Hepatic stellate cell (primary cell): Measurements from ENCODE around the gene F7.
"Not testable (repeated sequence)": the region's sequence is repeated elsewhere in the genome, so short reads cannot be mapped to it uniquely, and the experiment has no call there.

ENCODE experiments used
- DNase-seq: peaks from one replicate; pipeline ENCODE4 v3.0.0; 2011; ENCODE audit warnings: low spot score

The F7 gene

DNA sequence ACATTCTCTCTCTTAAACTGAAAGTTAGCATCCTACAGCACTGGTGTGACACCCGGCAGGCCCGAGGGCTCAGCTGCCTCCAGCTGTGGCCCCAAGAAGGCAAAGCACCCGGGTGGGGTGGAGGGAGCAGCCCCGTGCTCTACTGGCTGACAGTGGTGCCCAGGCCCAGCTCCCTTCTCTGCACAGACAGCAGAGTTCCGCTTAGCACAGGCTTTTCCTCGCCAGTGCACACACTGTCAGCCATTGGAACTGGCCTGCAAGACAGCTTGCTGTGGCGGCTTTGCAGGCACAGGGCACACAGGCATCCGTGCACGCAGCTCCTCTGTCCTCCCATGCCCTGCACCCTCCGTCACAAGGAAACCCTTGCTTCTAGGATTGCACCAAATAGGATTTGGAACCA, 3.3 kb upstream of the F7 start:
- not testable (repeated sequence) for DNase-seq

DNA sequence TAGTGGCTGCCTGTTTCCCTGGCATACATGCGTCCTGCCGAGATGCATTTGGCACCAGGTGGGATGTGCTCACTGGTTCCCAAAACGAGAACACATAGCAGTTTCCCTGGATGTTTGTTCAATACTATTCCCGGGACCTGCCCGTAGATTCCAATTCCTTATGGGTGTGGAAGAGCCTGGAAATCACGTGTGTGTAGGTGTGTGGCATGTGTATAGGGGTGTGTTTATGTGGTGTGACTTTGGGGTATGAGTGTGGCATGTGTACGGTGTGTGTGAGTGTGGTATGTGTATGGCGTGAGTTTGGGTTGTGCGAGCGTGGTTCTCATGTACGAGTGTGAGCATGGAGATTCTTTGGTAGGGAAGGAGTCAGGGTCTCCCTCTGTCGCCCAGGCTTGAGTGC, 2.9 kb upstream of the F7 start:
- no peak for DNase-seq

DNA sequence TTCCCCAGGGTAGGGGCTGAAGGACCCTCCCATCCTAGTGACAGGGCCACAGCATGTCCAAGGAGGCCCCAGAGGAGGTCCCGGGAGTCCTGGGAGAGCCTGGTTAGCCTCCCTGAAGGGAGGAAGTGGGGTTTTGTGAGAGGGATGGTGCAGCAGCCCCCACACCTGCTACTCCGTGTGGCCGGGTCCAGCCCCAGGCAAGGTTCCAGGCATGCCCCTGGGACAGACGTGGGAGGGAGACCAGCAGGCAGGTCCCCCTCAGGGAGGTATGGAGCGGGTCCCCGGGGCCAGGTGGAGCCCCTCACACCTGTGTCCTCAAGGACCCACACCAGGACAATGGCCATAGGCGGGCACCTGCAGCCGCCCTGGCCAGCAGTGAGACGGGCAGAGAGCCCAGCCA, 1.9 kb upstream of the F7 start:
- DNase-seq = no peak

DNA sequence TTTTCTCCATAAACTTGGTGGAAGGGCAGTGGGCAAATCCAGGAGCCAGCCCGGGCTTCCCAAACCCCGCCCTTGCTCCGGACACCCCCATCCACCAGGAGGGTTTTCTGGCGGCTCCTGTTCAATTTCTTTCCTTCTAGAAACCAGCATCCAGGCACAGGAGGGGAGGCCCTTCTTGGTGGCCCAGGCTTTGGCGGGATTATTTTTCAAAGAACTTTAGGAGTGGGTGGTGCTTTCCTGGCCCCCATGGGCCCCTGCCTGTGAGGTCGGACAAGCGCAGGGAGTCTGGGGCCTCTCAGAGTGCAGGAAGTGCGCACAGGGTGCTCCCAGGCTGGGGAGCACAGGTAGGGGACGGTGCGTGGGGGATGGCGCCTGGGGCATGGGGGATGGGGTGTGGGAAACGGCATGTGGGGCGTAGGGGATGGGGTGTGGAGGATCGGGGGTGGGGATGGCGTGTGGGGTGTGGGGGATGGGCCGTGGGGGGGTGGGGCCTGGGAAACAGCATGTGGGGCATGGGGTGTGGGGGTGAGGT, 396 bp downstream of the F7 start:
- DNase-seq = no peak

DNA sequence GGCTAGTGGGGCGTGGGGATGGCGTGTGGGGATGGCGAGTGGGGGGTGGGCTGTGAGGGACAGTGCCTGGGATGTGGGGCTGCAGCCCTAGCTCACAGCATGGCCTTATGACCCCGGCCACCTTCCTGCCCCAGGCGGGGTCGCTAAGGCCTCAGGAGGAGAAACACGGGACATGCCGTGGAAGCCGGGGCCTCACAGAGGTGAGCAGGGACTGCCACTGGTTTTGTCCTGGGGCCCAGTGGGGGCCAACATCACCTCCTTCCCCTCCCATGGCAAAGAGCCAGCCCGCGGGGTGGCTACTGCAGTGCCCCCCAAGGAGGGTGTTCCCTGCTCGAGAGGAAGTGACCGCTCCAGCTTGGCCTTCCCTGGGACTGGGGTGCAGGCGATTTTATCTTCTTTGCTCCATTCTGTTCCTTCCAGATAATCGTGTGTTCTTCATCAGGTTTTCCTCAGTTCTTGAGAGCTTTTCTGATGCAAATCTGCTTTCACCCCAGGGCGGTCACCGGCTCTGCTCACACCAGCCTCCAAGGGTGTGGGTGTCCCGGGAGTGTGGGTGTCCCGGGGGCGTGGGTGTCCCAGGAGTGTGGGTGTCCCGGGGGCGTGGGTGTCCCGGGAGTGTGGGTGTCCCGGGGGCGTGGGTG, 1.2 kb downstream of the F7 start:
- no peak for DNase-seq

DNA sequence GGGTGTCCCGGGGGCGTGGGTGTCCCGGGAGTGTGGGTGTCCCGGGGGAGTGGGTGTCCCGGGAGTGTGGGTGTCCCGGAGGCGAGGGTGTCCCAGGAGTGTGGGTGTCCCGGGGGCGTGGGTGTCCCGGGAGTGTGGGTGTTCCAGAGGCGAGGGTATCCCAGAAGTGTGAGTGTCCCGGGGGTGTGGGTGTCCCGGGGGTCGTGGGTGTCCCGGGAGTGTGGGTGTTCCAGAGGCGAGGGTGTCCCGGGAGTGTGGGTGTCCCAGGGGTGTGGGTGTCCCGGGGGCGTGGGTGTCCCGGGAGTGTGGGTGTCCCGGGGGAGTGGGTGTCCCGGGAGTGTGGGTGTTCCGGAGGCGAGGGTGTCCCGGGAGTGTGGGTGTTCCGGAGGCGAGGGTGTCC, 2.9 kb downstream of the F7 start:
- DNase-seq = not testable (repeated sequence)

DNA sequence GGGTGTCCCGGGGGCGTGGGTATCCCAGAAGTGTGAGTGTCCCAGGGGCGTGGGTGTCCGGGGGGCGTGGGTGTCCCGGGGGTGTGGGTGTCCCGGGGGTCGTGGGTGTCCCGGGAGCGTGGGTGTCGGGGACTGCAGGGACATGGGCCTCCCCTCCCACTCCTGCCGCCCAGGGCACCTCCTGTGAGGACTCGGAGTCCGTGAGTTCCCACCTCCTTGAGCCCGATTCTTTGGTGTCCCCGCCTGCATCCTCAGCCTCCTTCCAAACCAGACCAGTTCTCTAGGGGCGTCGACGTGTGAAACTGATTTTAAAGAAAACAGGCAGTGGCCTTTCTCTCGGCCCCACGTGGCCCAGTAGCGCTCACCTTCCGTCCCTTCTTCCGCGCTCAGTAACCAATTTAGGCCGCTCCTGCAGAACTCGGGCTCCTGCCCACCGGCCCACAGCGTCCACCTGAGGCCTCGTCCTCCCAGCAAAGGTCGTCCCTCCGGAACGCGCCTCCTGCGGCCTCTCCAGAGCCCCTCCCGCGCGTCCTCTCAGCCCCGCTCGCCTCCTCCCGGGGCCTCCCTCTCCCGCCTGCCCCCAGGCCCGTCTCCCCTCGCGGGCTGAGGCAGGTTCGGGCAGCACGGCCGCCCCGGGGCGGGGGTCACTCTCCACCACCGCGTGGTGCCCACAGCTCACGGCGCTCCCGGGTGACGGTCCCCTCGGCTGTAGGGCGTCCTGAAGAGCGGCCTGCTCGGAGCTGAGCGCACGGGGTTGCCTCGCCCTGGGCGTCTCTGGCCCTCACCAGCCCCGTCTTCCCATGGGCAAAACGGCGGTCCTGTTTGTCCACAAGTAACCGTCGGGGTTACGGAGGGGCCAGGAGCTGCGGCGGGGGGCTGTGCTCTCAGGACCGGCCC, 3.8 kb downstream of the F7 start:
- DNase-seq = no peak

DNA sequence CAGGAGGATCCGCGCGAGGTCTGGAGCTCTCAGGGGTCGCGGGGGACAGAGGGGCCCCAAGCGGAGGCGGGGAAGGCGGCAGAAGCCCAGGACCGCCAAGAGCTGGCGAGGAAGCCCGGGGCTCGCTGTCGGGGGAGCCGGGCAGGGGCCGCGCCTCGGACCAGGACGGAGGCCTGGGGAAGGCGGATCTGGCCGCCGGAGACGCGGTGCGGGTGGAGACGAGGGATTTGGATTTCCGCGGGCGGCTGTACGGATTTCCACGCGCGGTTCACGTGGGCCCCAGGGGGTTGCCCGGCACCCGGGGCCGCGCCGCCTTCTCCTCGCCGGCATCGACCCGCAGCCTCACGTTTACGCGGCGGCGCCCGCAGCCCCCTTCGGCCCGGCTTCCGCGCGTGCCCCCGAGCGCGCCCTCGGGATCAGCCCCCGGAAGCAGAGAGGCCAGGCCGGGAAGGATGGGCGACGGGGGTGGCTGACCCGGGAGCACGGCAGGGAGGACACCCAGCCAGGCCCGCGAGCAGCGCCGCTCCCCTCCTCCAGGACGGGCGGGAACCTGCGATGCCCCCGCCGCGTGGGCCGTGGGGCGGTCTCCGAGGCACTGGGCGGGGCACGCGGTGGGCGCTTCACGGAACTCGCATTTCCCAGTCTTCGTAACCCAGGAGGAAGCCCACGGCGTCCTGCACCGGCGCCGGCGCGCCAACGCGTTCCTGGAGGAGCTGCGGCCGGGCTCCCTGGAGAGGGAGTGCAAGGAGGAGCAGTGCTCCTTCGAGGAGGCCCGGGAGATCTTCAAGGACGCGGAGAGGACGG, 4.7 kb downstream of the F7 start:
- no peak for DNase-seq

DNA sequence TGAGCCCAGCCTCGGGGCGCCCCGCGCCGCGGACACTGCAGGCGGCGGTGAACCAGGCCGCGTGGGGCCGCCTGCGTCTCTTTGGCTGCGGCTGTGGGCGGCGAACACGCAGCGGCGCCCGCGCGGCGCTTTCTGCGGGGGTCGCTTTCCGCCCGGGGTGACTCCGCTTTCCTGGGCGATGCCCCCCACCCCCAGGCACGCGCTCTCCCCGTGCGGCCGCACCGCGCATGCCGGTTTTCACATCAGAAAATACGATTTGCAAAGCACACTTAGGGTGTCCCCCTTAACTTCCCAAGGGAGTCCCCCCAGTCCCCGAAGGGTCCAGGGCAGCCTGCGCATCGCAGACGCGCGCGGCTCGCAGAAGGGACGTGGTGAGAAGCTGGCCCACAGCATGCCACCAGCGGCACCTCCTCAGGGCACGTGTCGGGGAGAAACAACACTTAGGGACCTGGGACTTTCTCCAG, 5.3 kb downstream of the F7 start:
- no peak for DNase-seq

DNA sequence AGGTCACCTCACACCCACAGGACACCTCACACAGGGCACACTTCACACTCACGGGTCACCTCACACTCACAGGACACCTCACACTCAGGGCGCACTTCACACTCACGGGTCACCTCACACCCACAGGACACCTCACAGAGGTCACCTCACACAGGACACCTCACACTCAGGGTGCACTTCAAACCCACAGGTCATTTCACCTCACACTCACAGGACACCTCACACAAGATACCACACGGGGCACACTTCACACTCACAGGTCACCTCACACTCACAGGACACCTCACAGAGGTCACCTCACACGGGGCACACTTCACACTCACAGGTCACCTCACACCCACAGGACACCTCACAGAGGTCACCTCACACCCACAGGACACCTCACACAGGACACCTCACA, 6.2 kb downstream of the F7 start:
- not testable (repeated sequence) for DNase-seq

DNA sequence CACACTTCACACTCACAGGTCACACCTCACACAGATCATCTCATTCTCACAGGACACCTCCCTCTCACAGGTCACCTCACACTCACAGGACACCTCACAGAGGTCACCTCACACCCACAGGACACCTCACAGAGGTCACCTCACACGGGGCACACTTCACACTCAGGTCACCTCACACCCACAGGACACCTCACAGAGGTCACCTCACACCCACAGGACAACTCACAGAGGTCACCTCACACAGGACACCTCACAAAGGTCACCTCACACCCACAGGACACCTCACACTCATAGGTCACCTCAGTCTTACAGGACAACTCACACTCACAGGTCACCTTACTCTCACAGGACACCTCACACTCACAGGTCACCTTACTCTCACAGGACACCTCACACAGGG, 6.9 kb downstream of the F7 start:
- DNase-seq = not testable (repeated sequence)

- no peak for DNase-seq
Observed at GRCh38 chr13:113112893-113113845, 7.6 kb downstream of the F7 start.

- DNase-seq = no peak
Observed at GRCh38 chr13:113113846-113114271, 8.3 kb downstream of the F7 start.

DNA sequence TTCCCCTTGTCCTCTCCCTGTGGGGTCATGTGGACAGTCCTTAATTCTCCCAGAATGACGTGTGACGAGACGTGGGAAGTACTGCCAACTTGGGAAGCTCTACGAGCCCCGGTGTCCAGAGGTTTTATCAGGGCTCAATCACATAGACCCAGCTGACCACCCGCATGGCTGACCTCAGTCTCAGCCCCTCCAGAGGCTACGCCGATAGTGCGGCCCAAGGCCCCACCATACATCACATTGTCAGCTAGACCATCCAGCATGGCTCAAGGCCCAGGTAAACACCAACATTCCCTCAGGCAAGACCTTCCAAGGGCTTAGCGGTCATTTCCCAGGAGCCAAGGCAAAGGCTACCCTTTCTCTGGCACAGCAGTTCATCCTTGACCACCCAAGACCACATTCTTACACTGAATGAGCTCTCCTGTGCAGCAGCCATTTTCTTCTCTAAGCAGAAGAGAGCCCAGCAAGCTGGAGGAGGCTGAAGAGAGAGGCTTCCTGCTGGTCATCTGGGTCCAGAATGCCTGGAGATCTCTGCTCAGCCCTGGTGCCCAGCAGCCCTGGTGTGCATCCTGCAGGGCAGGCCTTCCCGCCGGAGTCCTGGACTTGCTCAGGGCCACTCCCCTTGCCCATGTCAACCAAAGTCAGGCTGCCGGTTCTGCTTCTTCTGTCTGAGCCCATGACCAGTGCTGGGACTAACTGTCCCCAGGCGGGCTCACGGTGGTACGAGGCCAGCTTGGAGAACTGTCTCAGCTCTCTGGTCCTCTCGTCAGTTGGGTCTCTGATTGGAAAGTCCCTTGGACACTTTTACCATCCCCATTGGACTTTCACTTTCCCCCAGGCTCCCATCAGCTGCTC, 9.1 kb downstream of the F7 start:
- no peak for DNase-seq

- DNase-seq = no peak
Observed at GRCh38 chr13:113115363-113116205, 10.0 kb downstream of the F7 start.

DNA sequence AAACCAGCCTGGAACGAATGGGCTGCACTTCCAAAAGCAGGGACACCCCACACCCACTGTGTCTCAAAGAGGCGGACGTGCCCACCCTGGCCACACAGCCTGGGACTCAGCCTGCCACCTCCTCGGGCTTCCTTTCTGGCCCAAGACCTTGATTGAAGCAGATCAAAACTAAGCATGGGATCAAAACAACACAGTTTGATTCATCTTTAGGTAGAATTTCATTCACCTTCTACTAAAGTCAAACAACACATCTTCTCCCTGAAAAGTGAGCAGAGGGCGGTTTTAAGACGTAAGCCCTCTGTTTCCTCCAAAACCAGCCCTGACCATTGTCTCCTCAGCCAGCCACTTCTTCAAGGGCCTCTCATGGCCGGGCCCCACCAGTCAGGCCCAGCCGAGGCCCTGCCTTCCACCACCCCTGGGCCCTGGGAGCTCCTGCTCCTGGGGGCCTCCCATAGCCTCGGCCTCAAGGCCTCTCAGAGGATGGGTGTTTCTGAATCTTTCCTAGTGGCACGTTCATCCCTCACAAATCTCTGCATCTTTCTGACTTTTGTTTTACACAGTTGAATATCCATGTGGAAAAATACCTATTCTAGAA, 10.7 kb downstream of the F7 start:
- no peak for DNase-seq

- no peak for DNase-seq
Observed at GRCh38 chr13:113116871-113117271, 11.3 kb downstream of the F7 start.

DNA sequence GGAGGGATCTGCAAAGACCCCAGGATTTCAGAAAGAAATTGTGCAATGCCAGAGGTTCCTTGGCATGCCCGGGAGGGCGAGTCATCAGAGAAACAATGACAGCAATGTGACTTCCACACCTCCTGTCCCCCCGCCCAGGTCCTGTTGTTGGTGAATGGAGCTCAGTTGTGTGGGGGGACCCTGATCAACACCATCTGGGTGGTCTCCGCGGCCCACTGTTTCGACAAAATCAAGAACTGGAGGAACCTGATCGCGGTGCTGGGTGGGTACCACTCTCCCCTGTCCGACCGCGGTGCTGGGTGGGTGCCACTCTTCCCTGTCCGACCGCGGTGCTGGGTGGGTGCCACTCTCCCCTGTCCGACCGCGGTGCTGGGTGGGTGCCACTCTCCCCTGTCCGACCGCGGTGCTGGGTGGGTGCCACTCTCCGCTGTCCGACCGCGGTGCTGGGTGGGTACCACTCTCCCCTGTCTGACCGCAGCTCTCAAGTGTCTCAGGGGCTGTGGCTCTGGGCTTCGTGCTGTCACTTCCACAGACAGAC, 11.8 kb downstream of the F7 start:
- DNase-seq = peak; percentile 45

- DNase-seq = no peak
Observed at GRCh38 chr13:113117911-113118260, 12.3 kb downstream of the F7 start.
